HT-29 (cell line): Measurements from ENCODE around the gene VSTM5. TPM values are rescaled to one million over a fixed set of nuclear protein-coding genes. Genes with fewer than 3 reads are reported as not detected.

Experiments
- DNase-seq: peaks from one replicate; pipeline ENCODE4 v3.0.0-alpha.2; 2015; ENCODE audit warnings: low spot score
- total RNA-seq: library from RNA; depleted of rRNA; stranded (reverse); fragments of >200 nt; shearing (Covaris generic); gene quantifications from 2 replicates; pipeline ENCODE4 v1.2.3, GENCODE V29; 2014

Gene VSTM5
- total RNA-seq, 1 experiment from 2014 or later, result not detected

- no peak for DNase-seq
These were observed 8.0 kb downstream of the VSTM5 start for GRCh38 chr11:93842461-93842860.

GRCh38 chr11:93842034-93842433 is 8.4 kb downstream of the VSTM5 start:
- DNase-seq, result no peak

- no peak for DNase-seq
These were observed 9.0 kb downstream of the VSTM5 start for GRCh38 chr11:93841446-93841845.

DNA sequence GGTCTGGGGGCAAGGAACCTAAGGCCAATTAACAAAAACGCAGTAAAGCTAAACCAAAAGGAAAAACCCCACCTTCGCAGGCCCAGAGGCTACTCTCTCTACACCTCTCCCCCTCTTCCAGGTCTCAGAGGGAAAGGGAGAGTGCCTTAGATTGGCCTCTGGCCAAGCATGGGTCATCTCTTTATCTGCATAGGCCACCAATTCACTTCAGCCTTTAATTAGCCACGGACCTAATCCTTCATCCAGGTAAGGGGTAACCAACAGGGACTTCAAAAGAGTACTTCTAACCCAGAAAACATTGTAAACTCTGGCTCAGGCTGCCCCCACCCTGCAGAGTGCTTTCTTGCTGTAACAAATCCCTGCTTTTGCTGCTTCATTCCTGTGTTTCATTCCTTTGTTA is 9.4 kb downstream of the VSTM5 start:
- no peak for DNase-seq

DNA sequence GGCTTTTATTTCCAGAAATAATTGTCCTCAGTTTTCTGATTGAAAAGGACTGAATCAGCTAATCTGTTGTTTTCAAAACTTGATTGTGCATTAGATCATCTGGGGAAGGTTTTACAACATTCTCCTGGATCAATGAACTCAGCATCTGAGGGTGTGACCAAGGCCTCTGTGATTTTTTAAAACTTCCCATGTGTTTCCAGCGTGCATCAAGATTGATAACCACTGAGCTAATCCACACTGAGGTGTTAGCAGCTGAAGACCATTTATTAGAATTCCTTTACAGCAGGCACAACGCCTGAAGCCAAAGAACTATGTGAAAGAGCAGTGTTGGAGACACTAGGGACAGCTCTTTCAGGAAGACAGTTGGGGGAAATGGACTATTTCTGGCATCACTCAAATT is 10.2 kb downstream of the VSTM5 start:
- no peak for DNase-seq

DNA sequence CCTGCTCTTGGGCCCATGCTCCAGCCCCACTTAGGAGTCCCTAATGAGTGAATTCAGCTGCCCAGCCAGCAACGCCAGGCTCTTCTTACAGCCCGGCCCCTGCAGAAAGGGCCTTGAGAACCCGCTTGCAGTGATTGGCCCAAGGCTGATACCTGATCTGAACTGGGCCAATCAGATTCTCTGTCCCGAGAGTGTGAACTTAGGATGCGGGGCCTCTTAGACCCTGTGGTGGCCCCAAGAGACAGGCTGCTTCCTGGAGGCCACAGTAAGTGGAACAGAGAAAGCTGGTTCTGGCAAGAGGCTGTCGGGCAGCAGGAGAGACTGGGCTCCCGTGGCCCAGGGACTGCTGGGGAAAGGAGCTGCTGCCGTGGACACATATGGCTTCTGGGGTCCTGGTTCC is 11.5 kb downstream of the VSTM5 start:
- no peak for DNase-seq

GRCh38 chr11:93832780-93833179 is 17.6 kb downstream of the VSTM5 start:
- DNase-seq, result no peak

DNA sequence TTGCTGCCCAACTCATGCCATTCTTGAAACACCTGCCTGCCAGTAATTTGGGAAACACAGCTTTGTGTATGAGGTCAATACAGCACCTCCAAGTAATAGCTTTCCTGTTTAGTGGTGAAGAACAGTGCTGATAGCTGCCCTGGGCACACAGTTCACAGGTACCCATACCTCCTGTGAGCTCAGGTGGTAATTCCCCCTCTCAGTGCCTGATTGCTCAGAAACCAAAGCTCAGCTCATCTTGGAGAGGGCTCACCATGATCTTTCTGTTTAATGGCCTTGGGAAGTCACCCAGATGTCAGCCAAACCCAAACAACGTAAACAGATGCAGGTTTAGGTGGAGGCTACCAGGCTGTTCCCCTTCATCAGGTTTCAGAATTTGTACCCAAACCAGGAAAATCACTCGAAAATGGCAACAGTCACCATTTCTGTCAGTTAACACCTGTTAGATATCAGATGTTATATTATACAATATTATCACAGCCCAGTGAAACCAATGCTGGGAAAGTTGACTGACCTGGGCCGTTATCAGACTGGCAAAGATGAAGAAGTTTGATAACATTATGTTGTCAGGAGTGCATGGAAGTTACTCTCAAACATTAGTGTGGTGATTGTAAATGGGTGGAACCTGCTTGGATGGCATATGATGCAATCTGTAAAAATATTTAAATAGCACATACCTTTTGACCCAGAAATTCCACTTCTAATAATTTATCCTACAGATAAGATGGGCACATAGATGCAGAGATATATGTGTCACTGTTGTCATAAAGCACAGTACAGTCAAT is 18.9 kb downstream of the VSTM5 start:
- DNase-seq, result no peak

GRCh38 chr11:93829598-93829997 is 20.8 kb downstream of the VSTM5 start:
- no peak for DNase-seq

- DNase-seq, result no peak
These were observed 23.1 kb downstream of the VSTM5 start for GRCh38 chr11:93827363-93827762.

DNA sequence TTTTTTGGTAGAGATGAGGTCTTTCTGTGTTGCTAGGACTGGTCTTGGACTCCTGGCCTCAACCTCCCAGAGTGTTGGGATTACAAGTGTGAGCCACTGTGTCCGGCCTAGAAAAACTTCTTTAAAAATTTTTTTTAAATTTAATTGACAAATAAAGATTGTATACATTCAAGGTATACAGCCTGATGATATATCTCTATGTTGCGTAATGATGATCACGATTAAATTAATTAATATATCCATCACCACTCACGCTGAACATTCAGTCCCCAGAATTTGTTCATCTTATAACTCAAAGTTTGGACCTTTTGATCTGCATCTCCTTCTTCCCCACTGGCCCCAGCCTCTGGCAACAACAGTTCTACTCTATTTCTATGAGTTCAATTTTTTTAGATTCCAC is 27.2 kb downstream of the VSTM5 start:
- DNase-seq, result no peak

- DNase-seq, result no peak
These were observed 28.1 kb downstream of the VSTM5 start for GRCh38 chr11:93822359-93822758.

DNA sequence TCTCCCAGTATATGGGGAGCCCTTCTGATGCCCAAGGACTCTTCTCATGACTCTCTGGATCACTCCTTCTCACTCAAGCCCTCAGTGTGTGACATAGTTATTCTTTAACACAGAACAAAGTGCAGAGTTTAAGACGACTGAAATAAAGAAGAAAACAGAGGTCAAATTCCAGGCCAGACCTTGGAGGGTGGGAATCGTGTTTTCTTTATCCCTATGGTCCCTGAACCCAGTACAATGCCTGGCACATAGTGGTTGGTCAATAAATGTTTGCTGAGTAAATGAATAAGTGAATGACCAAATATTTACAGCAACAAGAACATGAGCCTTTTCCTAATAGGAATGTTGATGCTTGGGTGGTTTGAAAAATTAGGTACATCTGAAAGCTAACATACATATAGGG is 28.8 kb downstream of the VSTM5 start:
- DNase-seq, result no peak

DNA sequence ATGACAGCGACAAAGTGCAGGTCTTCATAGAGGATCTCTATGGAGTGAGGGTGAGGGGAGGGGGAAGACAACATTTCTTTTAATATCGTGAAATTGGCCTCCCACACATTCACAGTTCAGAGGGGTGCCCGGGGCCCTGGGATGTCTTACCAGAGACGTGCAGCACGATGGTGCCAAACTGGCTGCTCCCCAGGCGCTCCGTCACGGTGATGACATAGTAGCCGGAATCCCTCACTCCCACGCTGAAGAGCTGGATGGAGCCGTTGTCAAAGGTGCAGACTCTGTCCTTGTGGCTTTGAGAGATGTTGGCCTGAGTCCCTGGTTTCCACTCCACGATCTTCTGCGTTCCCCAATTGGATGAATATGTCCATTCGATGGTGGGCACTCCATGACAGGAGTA is 29.6 kb downstream of the VSTM5 start:
- no peak for DNase-seq

GRCh38 chr11:93819966-93820695 is 30.3 kb downstream of the VSTM5 start:
- DNase-seq, result no peak

- DNase-seq, result no peak
These were observed 32.7 kb downstream of the VSTM5 start for GRCh38 chr11:93817426-93818348.

DNA sequence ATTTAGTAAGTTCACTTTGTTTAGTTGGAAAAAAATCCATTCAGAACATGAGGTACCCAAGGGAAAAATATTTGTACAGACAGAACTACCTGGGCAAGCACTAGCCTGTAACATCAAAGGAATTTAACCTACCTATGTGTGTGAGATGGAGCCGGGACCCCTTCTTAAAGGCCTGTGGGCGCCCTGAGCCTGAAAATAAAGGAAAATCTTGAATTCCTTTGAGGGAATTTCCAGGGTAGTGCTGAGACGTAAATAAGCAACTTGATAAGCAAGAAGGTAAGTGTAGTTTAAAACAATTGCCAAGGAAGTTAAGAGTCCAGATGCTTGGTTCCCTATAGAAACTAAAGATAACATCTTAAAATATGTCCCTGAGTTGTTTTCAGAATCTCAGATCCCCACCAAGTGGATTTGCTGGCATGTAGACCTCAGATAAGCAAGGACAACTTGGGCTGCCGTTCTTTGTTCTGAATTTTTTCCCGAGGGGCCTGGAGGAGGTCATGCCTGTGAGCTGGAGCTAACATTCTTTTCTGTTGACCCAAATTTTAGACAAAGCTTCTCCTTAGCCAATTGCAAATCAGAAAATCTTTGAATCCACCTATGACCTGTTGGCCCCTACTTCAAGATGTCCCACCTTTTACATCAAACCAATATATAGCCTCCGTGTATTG is 35.3 kb downstream of the VSTM5 start:
- no peak for DNase-seq

GRCh38 chr11:93813974-93814373 is 36.4 kb downstream of the VSTM5 start:
- no peak for DNase-seq

- DNase-seq, result no peak
These were observed 42.4 kb downstream of the VSTM5 start for GRCh38 chr11:93807980-93808379.

- no peak for DNase-seq
These were observed 45.5 kb downstream of the VSTM5 start for GRCh38 chr11:93804879-93805278.

DNA sequence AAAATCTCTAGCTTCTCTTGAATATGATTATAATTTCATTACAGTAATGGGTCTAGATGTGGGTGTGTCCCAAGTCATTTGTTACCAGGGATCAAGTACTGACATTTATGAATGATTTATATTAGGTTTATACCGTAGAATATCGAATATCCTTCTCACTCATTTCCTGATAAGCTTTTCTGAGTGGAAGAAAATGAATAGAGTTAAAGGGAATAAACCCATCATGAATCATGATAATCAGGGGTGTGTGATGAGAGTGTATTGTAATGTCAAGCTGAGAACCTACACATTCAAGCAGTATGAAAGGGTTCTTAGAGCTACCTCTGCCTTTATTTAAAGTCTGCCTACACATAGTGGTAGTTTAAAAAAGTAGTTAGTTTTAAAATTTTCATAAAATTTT is 49.1 kb downstream of the VSTM5 start:
- DNase-seq, result no peak
